ENCODE data around the gene LRRC4C.

The LRRC4C gene

GRCh38 chr11:40838181-40838683, 621.2 kb downstream of the LRRC4C start:
- no peak for DNase-seq

GRCh38 chr11:40827116-40827515, 632.3 kb downstream of the LRRC4C start:
- DNase-seq = no peak

GRCh38 chr11:40826601-40827000, 632.9 kb downstream of the LRRC4C start:
- DNase-seq = no peak

- DNase-seq = no peak
Observed at GRCh38 chr11:40825201-40825834, 634.1 kb downstream of the LRRC4C start.

- no peak for DNase-seq
Observed at GRCh38 chr11:40819230-40819629, 640.2 kb downstream of the LRRC4C start.

GRCh38 chr11:40816976-40817375, 642.5 kb downstream of the LRRC4C start:
- DNase-seq = no peak

GRCh38 chr11:40797981-40798380, 661.5 kb downstream of the LRRC4C start:
- no peak for DNase-seq

- no peak for DNase-seq
Observed at GRCh38 chr11:40787224-40787623, 672.2 kb downstream of the LRRC4C start.

- no peak for DNase-seq
Observed at GRCh38 chr11:40763046-40763445, 696.4 kb downstream of the LRRC4C start.

GRCh38 chr11:40759341-40759740, 700.1 kb downstream of the LRRC4C start:
- no peak for DNase-seq

- no peak for DNase-seq
Observed at GRCh38 chr11:40754297-40754696, 705.2 kb downstream of the LRRC4C start.

- no peak for DNase-seq
Observed at GRCh38 chr11:40746282-40746681, 713.2 kb downstream of the LRRC4C start.

GRCh38 chr11:40732132-40732531, 727.3 kb downstream of the LRRC4C start:
- no peak for DNase-seq

- DNase-seq = no peak
Observed at GRCh38 chr11:40722179-40722795, 737.2 kb downstream of the LRRC4C start.

- no peak for DNase-seq
Observed at GRCh38 chr11:40716344-40717130, 742.9 kb downstream of the LRRC4C start.

- no peak for DNase-seq
Observed at GRCh38 chr11:40713083-40713482, 746.4 kb downstream of the LRRC4C start.

- DNase-seq = no peak
Observed at GRCh38 chr11:40701027-40701426, 758.4 kb downstream of the LRRC4C start.

- no peak for DNase-seq
Observed at GRCh38 chr11:40689823-40690222, 769.6 kb downstream of the LRRC4C start.

GRCh38 chr11:40688369-40688768, 771.1 kb downstream of the LRRC4C start:
- no peak for DNase-seq

- no peak for DNase-seq
Observed at GRCh38 chr11:40686765-40687164, 772.7 kb downstream of the LRRC4C start.

- DNase-seq = no peak
Observed at GRCh38 chr11:40683010-40683409, 776.4 kb downstream of the LRRC4C start.

- no peak for DNase-seq
Observed at GRCh38 chr11:40679276-40679675, 780.2 kb downstream of the LRRC4C start.

- DNase-seq = no peak
Observed at GRCh38 chr11:40647295-40647694, 812.2 kb downstream of the LRRC4C start.

GRCh38 chr11:40642284-40642683, 817.2 kb downstream of the LRRC4C start:
- no peak for DNase-seq

Data from DMS79 (cell line).